CMK (cell line): ENCODE results near the gene CANT1.

Experiments used
- DNase-seq: peaks from one replicate; pipeline ENCODE4 v3.0.0-alpha.2; 2010; ENCODE audit warnings: low read depth

The CANT1 gene

GRCh38 chr17:79009397-79010303, at the start of gene CANT1:
TSS of gene CANT1 (minus strand) at chr17:79009764. CDS start at chr17:78997622, 12,142 bp downstream.
- peak; percentile 71 for DNase-seq

GRCh38 chr17:79057737-79058385, 48.3 kb upstream of the CANT1 start:
- no peak for DNase-seq

- no peak for DNase-seq
Observed at GRCh38 chr17:79055197-79055596, 45.6 kb upstream of the CANT1 start.

- no peak for DNase-seq
Observed at GRCh38 chr17:79054200-79054960, 44.8 kb upstream of the CANT1 start.

GRCh38 chr17:79053251-79053925, 43.8 kb upstream of the CANT1 start:
- DNase-seq = no peak

- DNase-seq = no peak
Observed at GRCh38 chr17:79052131-79052530, 42.6 kb upstream of the CANT1 start.

GRCh38 chr17:79051306-79051705, 41.7 kb upstream of the CANT1 start:
- no peak for DNase-seq

- DNase-seq = no peak
Observed at GRCh38 chr17:79050551-79050950, 41.0 kb upstream of the CANT1 start.

- DNase-seq = no peak
Observed at GRCh38 chr17:79049821-79050220, 40.3 kb upstream of the CANT1 start.

- no peak for DNase-seq
Observed at GRCh38 chr17:79048826-79049755, 39.5 kb upstream of the CANT1 start.

- no peak for DNase-seq
Observed at GRCh38 chr17:79047923-79048825, 38.6 kb upstream of the CANT1 start.

- DNase-seq = no peak
Observed at GRCh38 chr17:79047291-79047920, 37.8 kb upstream of the CANT1 start.

- no peak for DNase-seq
Observed at GRCh38 chr17:79046916-79047280, 37.3 kb upstream of the CANT1 start.

- no peak for DNase-seq
Observed at GRCh38 chr17:79046197-79046915, 36.8 kb upstream of the CANT1 start.

GRCh38 chr17:79045842-79046196, 36.3 kb upstream of the CANT1 start:
- DNase-seq = peak; percentile 27

GRCh38 chr17:79045001-79045729, 35.6 kb upstream of the CANT1 start:
- DNase-seq = no peak

- no peak for DNase-seq
Observed at GRCh38 chr17:79044462-79044861, 34.9 kb upstream of the CANT1 start.

GRCh38 chr17:79043931-79044320, 34.4 kb upstream of the CANT1 start:
- DNase-seq = no peak
